DMS79 treated with DMSO at 0.1 percent for 48 hours (cell line): ENCODE data around the gene SCAMP1.
"Not testable (repeated sequence)": the region's sequence is repeated elsewhere in the genome, so short reads cannot be mapped to it uniquely, and the experiment has no call there.

ENCODE experiments used
- DNase-seq: peaks from one replicate; lab custom pipeline; 2025; lab: John Stamatoyannopoulos, UW

SCAMP1 gene, protein sequence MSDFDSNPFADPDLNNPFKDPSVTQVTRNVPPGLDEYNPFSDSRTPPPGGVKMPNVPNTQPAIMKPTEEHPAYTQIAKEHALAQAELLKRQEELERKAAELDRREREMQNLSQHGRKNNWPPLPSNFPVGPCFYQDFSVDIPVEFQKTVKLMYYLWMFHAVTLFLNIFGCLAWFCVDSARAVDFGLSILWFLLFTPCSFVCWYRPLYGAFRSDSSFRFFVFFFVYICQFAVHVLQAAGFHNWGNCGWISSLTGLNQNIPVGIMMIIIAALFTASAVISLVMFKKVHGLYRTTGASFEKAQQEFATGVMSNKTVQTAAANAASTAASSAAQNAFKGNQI

DNA sequence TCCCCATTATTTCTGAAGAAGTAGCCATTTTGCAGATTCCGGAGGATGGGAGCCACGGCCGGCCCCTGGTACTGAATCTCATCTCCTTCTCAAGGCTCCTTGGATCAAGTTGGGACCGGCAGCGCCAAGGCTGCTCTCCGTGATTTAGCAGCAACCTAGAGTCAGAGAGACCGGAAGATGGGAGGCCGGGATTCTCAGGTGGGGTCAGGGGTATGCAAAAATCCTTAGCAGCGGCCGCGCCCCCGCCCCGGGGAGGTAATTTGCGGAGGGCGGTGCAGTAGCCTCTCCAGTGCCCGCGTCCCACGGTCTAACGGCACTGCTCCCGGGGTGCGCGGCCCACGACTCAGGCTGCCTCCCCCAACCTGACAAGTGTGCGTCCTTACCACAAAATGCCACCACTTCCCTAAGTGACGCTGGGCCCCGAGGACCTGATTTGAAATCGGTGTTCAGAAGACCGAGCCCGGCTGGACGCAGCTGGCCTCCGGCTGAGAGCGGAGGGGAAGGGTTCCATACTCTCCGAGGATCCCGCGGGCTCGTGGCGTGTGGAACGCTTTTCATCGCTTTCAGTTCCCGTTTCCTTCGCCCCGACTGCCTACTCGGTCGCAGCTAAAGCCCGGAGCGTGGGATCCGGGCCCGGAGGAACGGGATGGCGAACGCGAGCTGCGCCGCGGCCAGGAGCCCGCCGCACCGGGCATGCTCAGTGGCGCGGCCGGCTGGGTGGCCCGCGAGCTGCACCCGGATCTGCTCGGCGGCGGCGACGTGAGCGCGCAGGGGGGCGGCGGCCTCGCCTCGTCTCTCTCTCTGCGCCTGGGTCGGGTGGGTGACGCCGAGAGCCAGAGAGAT is at the start of gene SCAMP1:
Gene SCAMP1, plus strand, starts transcription at position 787 of the 843 bp plus-strand sequence. Its CDS starts 55 bp downstream, at position 842.
- DNase-seq, result peak; percentile 55

DNA sequence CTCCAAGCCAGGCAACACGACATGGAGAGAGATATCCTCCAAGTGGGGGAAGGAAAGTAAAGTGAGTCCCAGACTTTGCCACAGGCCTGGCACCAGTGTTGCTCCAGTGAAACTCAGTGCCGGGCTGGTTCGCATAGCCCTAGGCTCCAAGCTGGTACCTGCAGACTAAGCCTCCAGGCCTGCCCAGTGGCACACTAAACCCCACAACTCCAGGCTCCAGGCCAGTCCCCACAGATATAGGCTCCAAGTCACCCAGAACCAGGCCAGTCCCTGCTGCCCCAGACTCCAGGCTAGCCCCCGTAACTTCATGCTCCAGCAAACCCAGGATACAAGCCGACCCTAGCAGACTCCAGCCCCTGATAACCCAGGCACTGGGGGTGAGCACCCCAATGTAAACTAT is 42.9 kb upstream of the SCAMP1 start:
- DNase-seq, result no peak

DNA sequence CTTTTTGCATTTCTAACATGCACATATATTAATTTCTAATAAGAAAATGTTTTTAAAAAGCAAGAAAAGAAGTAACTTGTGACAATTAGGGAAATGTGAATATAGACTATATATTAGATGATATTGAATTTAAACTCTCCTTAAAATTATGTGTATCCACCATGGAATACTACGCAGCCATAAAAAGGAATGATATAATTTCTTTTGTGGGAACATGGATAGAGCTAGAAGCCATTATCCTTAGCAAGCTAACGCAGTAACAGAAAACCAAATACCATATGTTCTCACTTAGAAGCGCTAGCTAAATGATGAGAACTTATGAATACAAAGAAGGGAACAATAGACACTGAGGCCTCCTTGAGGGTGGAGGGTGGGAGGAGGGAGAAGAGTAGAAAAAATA is 42.1 kb upstream of the SCAMP1 start:
- DNase-seq, result no peak

DNA sequence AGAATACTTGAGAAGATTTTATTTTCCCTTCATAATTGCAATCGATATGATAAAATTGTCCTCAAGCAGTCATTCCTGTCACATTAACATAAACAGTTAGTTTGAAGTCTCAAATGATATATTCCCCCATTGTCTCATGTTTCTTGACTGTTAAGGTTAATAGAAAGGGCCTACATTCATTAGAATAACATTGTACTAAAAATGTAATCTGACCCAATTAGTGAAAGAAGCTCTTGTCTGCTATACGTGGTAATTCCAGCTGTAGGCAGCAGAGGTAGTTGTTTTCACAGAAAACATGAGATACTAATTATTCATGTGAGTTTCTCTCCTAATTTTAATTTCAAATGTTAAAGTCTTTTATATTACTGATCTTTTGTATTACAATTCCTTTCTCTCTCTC is 40.0 kb upstream of the SCAMP1 start:
- peak; percentile 13 for DNase-seq

DNA sequence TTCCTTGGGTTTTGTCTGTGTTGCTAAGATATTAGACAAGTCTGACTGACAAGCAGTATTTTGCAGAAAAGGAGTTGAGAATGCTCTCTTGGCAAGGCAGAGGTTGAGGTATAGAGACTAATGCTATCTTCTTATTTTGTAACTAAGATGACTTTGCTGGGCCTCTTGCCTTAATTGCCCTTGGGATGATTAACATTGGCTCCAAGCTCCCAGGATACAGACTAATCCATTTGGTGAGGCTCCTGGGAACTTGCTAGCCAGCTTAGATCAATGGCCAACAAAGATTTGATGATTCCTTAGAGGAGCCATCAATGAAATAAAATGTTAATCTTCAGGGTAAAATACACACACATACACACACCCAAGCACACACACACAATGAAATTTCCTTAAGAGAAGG is 37.2 kb upstream of the SCAMP1 start:
- no peak for DNase-seq

DNA sequence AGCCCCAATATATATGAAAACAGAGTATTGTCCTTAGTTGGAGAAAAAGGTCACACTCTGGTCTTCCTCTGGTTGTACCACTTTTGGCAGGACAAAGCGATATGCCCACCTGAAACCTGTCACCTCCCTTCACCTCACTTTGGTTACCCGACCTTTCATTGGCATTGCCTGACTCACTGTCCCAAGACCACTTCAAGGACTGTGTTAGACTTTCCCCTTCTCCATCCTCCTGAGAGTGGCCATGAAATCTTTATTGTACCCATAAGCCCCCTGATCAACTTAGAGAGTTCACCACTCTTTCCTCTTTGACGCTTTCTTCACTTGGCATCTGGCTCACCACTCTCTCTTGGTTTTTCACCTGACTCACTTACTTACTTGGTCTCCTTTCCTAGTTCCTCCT is 33.5 kb upstream of the SCAMP1 start:
- no peak for DNase-seq

DNA sequence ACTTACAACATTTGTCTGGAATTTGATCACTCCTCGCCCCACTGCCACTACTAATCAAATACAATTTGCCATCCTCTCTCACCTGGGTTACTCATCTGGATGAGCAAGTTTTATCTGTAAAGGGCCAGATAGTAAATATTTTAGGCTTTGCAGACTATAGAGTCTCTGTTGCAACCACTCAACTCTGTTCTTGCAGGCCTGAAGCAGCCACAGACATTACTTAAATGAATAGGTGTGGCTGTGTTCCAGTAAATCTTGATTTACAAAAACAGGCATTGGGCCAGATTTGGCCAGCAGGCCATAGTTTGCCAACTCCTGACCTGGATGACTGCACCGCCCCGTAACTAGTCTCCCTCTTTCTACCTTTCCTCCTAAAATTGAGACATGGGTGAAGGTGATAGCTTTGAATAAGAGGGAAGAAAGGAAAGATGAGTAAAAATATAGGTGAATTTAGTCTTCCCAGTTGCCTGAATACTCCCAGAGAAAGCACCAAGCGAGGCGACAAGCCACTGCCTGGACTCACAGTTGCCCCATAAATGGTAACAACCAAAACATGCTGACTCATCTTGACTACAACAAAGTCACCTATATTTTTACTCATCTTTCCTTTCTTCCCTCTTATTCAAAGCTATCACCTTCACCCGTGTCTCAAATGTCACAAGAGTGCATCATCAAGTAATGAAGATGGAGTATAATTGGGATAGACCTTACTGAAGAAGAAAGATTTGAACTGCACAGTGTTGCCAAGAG is 32.5 kb upstream of the SCAMP1 start:
- DNase-seq, result peak; percentile 0

DNA sequence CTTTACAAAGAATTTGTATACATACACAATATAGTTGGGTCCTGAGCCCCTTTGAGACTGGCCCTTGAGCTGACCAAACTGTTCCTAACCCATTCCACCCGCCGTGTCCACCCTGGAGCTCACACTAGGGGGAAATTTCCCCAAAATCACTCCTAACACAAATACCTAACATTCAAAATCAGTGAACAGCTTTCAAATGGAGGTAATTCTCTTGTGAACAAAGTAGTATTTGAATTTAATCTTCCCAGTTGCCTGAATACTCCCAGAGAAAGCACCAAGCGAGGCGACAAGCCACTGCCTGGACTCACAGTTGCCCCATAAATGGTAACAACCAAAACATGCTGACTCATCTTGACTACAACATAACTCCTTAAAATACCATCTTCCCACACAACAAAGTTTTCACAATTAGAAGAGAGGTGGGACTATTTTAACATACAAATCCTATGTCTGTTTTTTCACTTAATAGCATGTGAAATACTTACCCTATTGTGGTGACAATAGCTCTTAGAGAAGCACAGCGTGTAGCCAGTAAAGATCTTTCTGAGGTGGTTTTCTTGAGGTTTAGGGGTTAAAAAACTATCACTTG is 31.7 kb upstream of the SCAMP1 start:
- no peak for DNase-seq

DNA sequence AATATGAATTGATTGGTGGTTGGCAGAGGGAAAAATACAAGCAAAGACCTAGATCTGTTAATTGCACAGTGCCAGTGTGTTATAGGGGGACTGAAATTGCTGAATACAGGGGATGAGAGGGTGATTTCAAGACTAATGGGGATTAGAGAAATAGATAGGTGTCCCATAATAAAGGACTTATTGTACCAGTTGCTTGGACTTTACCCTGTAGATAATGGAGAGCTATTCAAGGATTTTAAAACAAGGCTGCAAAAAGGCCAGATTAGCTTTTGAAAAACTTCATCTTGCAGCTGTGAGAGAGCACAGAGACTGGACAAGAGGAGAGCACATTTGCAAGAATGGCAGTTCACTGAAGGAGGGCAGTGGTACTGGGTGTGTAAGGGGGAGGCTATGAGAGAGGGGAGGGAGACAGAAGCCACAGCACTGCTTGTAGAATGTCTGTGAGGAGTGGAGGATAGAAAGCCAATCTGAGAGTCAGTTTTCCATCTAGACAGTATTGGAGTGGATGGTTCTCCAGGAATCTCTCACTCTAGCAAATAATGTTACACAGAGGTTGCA is 28.8 kb upstream of the SCAMP1 start:
- no peak for DNase-seq

DNA sequence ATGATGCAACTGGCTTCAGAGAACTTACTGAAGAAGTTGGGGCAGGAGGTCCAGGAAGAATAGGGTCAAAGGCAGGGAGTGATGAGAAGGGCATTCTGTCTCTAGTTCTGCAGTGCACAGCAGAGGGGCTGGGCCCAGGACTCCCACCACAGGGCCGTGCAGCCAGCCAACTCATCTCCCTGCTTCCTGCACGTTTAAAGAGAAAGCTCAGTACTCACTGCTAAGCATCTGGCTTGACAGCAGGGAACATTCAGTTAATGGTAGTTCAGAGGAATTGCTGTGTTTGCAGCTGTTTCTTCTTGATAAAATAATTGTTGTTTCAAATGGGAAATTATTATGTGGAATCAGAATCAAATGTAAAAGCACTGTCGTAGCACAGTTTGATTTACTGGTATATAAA is 25.6 kb upstream of the SCAMP1 start:
- DNase-seq, result no peak

DNA sequence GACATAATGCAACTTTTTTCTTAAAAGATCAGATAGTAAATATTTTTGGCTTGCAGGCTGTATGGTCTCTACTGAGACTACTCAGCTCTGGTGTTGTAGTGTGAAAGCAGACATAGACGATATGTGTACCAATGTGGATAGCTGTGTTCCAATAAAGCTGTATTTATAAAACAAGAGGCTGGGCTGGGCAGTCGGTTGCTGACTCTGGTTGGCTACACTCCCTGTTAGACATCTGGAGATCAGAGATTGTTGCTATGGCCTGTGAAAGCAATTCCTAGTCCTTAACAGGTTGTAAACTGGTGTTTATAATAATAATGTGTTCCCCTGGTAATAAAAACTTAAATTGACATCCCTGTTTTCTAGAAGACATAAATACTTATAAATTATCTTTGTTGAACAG is 24.4 kb upstream of the SCAMP1 start:
- no peak for DNase-seq

DNA sequence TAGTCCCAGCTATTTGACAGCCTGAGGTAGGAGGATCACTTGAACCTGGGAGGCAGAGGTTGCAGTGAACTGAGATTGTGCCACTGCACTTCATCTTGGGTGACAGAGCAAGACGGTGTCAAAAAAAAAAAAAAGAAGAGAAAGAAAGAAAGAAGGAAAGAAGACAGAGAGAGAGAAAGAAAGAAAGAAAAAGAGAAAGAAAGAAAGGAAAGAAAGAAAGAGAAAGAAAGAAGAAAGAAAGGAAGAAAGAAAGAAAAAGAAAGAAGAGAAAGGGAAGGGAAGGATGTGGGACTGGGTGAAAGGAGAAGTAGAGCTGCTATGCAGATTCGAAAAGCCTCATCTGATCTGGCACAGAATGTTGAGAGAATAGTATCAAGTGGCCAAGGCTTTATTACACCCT is 23.7 kb upstream of the SCAMP1 start:
- DNase-seq, result no peak

DNA sequence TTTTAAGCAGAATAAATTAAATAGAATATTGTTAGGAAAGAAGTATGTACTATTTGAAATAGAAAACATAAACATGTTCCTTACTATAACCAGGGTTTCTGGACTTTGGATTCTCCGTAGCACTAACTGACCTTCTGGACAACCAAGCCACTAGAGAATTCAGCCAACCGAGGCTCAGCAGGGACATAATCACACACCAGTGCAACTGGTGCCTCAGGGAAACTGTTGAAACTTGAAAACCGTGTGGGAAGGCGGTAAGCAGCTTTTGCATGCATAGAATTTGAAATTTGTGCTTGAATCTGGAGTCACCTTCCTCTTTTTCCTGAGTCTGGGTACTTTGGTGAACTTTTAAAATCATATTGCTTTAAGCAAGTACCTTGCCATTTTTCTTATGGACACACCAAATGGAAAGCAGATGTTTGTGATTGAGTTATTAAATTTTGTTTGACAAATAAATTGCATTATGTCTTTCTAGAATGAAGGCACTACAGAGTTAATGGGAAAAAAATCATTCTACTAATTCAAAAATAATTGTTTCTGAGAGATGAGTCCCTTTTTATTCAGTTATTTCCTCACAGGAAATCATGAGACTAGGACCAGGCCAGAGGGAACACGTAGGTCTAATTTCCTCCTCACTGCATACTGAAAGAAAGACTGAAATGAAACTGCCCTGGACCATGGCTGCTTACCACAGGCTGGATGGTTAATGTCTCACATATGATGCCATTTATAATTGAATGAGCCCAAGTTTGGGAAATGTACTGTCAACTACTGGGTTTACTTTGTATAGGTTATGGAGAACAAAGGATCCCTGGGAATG is 20.6 kb upstream of the SCAMP1 start:
- no peak for DNase-seq

DNA sequence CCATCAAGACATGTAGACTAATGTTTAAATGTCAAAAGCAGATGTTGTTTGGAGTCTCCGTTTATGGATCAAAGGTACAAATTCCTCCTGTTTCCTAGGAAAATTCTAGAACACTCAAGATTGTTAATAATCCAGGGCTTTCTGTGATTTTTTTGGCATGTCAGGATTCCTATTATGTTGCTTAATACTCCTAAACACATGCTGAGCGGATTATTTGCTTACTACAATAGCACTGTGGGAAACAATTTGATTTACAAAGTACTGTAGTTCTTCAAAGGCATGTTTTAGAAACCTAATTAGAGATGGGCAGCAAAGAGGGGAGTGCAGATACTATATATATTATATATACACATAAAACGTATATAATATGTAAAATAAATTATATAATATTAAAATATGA is 19.0 kb upstream of the SCAMP1 start:
- no peak for DNase-seq

DNA sequence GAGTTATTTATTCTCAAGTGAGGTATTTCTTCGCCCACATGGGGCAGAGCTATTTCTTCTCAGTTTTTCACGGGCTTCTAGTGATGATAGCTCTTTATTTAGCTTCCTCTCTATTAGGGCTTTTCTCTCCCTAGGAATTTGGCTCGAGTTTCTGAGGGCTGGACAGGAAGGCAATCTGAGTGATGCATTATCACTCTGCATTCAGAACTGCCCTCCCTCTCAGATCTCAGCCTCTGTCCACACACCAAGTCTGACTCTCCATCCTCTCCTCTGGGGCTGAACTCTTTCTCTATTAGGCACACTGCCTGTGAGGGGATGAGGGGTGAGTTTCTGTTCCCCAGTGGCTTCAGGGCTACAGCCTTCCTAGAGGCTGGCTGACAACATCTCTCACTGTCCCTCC is 14.9 kb upstream of the SCAMP1 start:
- no peak for DNase-seq

DNA sequence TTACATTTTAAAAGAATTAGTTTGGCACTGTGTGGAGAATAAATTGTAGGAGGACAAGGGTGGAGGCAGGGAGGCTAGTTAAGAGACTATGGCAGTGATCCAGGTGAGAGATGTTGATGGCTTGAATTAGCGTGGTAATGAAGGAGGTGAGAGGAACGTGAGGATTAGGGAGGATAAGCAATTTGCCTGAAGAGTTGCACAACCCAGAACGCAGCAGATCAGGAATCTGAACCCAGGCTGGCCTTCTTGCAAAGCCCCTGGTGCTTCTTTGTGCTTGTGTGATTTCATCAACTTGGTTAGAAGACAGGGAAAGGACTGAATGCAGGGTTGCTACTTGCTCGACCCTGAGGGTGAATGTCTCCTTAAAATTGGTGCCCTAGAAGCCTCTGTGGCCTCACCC is 6.9 kb upstream of the SCAMP1 start:
- no peak for DNase-seq

DNA sequence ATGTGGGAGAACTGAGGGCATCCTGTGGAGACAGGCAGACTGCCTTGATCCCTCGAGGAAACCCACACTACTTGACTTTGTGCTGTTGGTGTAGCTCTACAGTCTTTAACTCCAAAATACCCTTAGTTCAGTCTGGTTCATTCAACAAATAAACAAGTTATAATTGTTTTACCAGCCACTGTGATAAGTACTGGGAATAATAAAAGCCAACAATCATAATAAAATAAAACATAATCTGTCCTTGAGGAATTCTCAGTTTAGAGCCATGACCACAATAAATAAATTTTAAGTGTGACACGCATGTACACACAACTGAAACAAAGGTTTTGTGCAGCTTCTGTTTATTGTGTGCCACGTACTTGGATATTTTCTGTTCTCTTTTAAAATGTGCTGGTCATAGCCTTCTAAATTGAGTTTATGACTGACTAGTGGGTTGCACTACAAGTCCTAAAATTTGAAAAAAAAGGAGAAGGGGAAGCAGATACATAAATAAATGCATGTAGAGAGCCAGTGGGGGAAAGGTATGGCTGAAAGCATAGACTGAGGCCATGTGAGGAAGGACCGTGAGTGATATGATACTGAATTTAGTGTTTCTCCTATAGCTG is 6.2 kb upstream of the SCAMP1 start:
- DNase-seq, result no peak

DNA sequence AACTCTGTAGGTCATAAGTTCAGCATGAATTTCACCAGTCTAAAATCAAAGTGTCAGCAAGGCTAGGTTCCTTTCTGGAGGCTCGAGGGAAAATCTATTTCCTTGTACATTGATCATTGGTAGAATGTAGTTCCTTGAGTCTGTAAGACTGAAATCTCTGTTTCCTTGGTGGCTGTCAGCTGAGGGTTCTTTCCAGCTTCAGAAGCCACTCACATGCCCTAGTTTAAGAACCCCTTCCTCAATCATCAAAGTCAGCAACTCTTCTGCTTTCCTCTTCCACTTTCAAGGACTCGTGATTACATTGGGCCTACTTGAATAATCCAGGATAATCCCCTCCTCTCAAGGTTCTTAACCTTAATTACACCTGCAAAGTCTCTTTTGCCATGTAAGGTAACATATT is 4.9 kb upstream of the SCAMP1 start:
- DNase-seq, result no peak

DNA sequence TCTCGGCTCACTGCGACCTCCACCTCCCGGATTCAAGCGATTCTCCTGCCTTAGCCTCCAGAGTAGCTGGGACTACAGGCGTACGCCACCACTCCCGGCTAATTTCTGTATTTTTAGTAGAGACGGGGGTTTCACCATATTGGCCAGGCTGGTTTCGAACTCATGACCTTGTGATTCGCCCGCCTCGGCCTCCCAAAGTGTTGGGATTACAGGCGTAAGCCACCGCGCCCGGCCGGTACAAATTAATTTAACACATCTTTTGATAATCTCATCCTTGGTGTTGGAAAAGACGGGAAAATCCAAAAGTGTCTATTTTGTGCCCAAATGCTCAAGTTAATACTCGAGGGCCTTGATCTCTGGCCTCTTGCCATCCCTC is 974 bp upstream of the SCAMP1 start:
- not testable (repeated sequence) for DNase-seq

DNA sequence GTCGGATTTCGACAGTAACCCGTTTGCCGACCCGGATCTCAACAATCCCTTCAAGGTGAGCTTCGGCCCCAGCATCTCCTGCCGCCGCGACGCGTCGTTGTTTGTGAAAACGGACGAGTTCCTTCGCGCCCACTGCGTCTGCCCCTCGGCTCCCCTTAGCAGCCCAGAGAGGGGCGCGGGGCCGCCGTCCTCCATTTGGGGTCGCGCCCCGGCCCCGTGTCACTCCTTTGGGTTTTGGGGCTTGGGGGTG is 182 bp downstream of the SCAMP1 start:
- DNase-seq, result no peak
